SK-N-SH (cell line): ENCODE results near the gene IGHMBP2. TPM values are rescaled to one million over a fixed set of nuclear protein-coding genes. Genes with fewer than 3 reads are reported as not detected.

Source experiments
- CTCF ChIA-PET: fragments of 300-600, 350-600 bp; formaldehyde crosslinking; extraction: SDS; loops from one replicate; lab custom pipeline; 2021; lab: Yijun Ruan, JAX
- POLR2A ChIA-PET: fragments of 350-600 bp; sonication (Branson Sonifier 250); formaldehyde crosslinking; extraction: SDS; loops from one replicate; lab custom pipeline; 2020; ENCODE audit warnings: antibody characterized with exemption, inconsistent platforms; lab: Yijun Ruan, JAX
- DNase-seq: peaks from one replicate; pipeline ENCODE4 v3.0.0; 2012
- H2AFZ ChIP-seq: fragments of 200-600 bp; sonication (generic); 2 replicates; pipeline ENCODE4 v1.8.1; 2016; ENCODE audit warnings: antibody characterized with exemption, mild to moderate bottlenecking, low read depth
- H3F3A ChIP-seq: fragments of 200-600 bp; sonication (generic); replicated peaks from 2 replicates; pipeline ENCODE3; 2016; ENCODE audit warnings: antibody characterized with exemption, mild to moderate bottlenecking; ENCODE audit not compliant: insufficient read depth
- H3K27ac ChIP-seq, 2 experiments: fragments of 200-500 bp in 1 of 2; fragments of 200-600 bp in 1 of 2; sonication (Bioruptor generic) in 1 of 2; sonication (generic), shearing (Covaris generic) in 1 of 2; 2 replicates each; pipeline versions ENCODE4 v1.5.1 to v1.6.1; 2014 to 2016; ENCODE audit warnings: low read depth in 2 of 2, inconsistent platforms in 1 of 2, low read length in 1 of 2, mild to moderate bottlenecking in 1 of 2, mixed read lengths in 1 of 2
- H3K27me3 ChIP-seq: fragments of 200-600 bp; sonication (generic), shearing (Covaris generic); 2 replicates; pipeline ENCODE4 v1.6.1; 2016; ENCODE audit warnings: mixed run types; ENCODE audit not compliant: insufficient read depth
- H3K36me3 ChIP-seq, 2 experiments: fragments of 200-500 bp in 1 of 2; fragments of 200-600 bp in 1 of 2; sonication (Bioruptor generic) in 1 of 2; sonication (generic) in 1 of 2; replicated peaks in 1 of 2; 2 replicates each; pipeline versions ENCODE3 to v1.5.1; 2014 to 2016; ENCODE audit warnings: low read length in 1 of 2, mild to moderate bottlenecking in 1 of 2; ENCODE audit not compliant: insufficient read depth in 2 of 2, control insufficient read depth in 1 of 2
- H3K4me1 ChIP-seq, 2 experiments: fragments of 200-500 bp in 1 of 2; fragments of 200-600 bp in 1 of 2; sonication (Bioruptor generic) in 1 of 2; sonication (generic), shearing (Covaris generic) in 1 of 2; 2 replicates each; pipeline versions ENCODE4 v1.5.1 to v1.6.1; 2014 to 2016; ENCODE audit warnings: low read depth in 1 of 2, low read length in 1 of 2, mixed run types in 1 of 2; ENCODE audit not compliant: insufficient read depth in 2 of 2, control insufficient read depth in 1 of 2
- H3K4me2 ChIP-seq: fragments of 200-600 bp; sonication (generic), shearing (Covaris generic); 2 replicates; pipeline ENCODE4 v1.6.1; 2017; ENCODE audit warnings: mixed run types
- H3K4me3 ChIP-seq, 2 experiments: fragments of 200-500 bp in 1 of 2; fragments of 200-600 bp in 1 of 2; sonication (Bioruptor generic) in 1 of 2; sonication (generic), shearing (Covaris generic) in 1 of 2; 2 replicates each; pipeline versions ENCODE4 v1.5.1 to v1.8.1; 2014 to 2016; ENCODE audit warnings: low read depth in 2 of 2, inconsistent platforms in 1 of 2, low read length in 1 of 2, mild to moderate bottlenecking in 1 of 2, mixed read lengths in 1 of 2, moderate library complexity in 1 of 2
- H3K79me2 ChIP-seq: fragments of 200-600 bp; sonication (generic); 2 replicates; pipeline ENCODE4 v1.8.1; 2017; ENCODE audit warnings: mild to moderate bottlenecking; ENCODE audit not compliant: insufficient read depth
- H3K9ac ChIP-seq: fragments of 200-600 bp; sonication (generic); 2 replicates; pipeline ENCODE4 v1.6.1; 2017; ENCODE audit warnings: mixed run types
- H3K9me2 ChIP-seq: fragments of 200-600 bp; sonication (generic); 2 replicates; pipeline ENCODE4 v1.6.1; 2017; ENCODE audit warnings: mixed run types
- H3K9me3 ChIP-seq: fragments of 200-600 bp; sonication (generic); 2 replicates; pipeline ENCODE4 v1.6.1; 2017; ENCODE audit warnings: mixed run types, mild to moderate bottlenecking, moderate library complexity
- H4K20me1 ChIP-seq: fragments of 200-600 bp; sonication (generic); 2 replicates; pipeline ENCODE4 v1.6.1; 2017; ENCODE audit warnings: mild to moderate bottlenecking, mixed run types; ENCODE audit not compliant: insufficient read depth
- CHD2 ChIP-seq: fragments of 150-350 bp; IDR thresholded peaks from 2 replicates; pipeline ENCODE4 v1.6.1; 2018; ENCODE audit warnings: low read length; ENCODE audit not compliant: partially characterized antibody
- ELF1 ChIP-seq: IDR thresholded peaks from 2 replicates; pipeline ENCODE4 v1.4.0; 2012
- EP300 ChIP-seq, 2 experiments: IDR thresholded peaks; 2 replicates each; pipeline versions ENCODE4 v1.4.0 to v1.6.1; 2012; ENCODE audit warnings: borderline replicate concordance in 1 of 2, low read depth in 1 of 2, low read length in 1 of 2
- FOXJ3 ChIP-seq: sonication (generic); formaldehyde crosslinking; IDR thresholded peaks from 2 replicates; pipeline ENCODE4 v1.5.1; 2020; ENCODE audit warnings: mild to moderate bottlenecking, missing genetic modification reagents
- GABPA ChIP-seq: IDR thresholded peaks from 2 replicates; pipeline ENCODE4 v1.4.0; 2012; ENCODE audit warnings: low read depth, mild to moderate bottlenecking
- GATA2 ChIP-seq: sonication (generic); formaldehyde crosslinking; IDR thresholded peaks from 2 replicates; pipeline ENCODE4 v1.5.0; 2020; ENCODE audit warnings: mild to moderate bottlenecking, missing genetic modification reagents
- JUND ChIP-seq: IDR thresholded peaks from 2 replicates; pipeline ENCODE4 v1.4.0; 2012
- MXI1 ChIP-seq: IDR thresholded peaks from 2 replicates; pipeline ENCODE4 v1.6.1; 2012; ENCODE audit warnings: mild to moderate bottlenecking, low read depth, low read length, improper control_type of control experiment
- RAD21 ChIP-seq: IDR thresholded peaks from 2 replicates; pipeline ENCODE4 v1.6.1; 2012; ENCODE audit warnings: mild to moderate bottlenecking, low read length
- RCOR1 ChIP-seq: fragments of 150-350 bp; IDR thresholded peaks from 2 replicates; pipeline ENCODE4 v1.6.1; 2017; ENCODE audit warnings: antibody characterized with exemption, low read length
- SMC3 ChIP-seq: IDR thresholded peaks from 2 replicates; pipeline ENCODE4 v1.6.1; 2012; ENCODE audit warnings: low read depth, low read length, improper control_type of control experiment
- TAF1 ChIP-seq: IDR thresholded peaks from 2 replicates; pipeline ENCODE4 v1.6.1; 2012; ENCODE audit warnings: low read depth, mild to moderate bottlenecking, low read length, moderate library complexity, borderline replicate concordance
- TCF12 ChIP-seq: IDR thresholded peaks from 2 replicates; pipeline ENCODE4 v1.4.0; 2012
- YY1 ChIP-seq: IDR thresholded peaks from 2 replicates; pipeline ENCODE4 v1.4.0; 2012; ENCODE audit warnings: low read depth, mild to moderate bottlenecking
- ZBTB33 ChIP-seq: IDR thresholded peaks from 2 replicates; pipeline ENCODE4 v1.4.0; 2012; ENCODE audit warnings: low read depth, borderline replicate concordance
- WGBS: methylation state at CpG from one replicate; pipeline ENCODE4 v1.1.6; 2017; ENCODE audit warnings: low lambda C conversion rate; 5-methylcytosine and 5-hydroxymethylcytosine counted together
- polyA plus RNA-seq, 3 experiments: library from polyadenylated mRNA; depleted of rRNA; stranded (reverse); fragments of >200 nt; gene quantifications; 2 replicates each; pipeline ENCODE4 v1.2.3, GENCODE V29; 2012
- TF ChIP-seq, protein P1 (sequence below): fragments of 200-600 bp; sonication (generic); IDR thresholded peaks from 2 replicates; pipeline ENCODE4 v1.6.1; 2017; ENCODE audit warnings: antibody characterized with exemption, mild to moderate bottlenecking, moderate library complexity

Gene IGHMBP2
- polyA plus RNA-seq, 1 of the 3 experiments (the other 2 are of a cell fraction), result 9.0 TPM

- H4K20me1 ChIP-seq, result peaks cover 18% of the 10 kb centered on the region
- peak; percentile 89 for DNase-seq
- ChIA-PET CTCF (interaction anchor here (0.7 to 3.0 kb wide), 48 partner anchors 9 to 795 kb away, joined by 3 to 16 read pairs (median 4); partner anchors contain the start of genes CPT1A, MRGPRF and TPCN2), POLR2A (interaction anchor here (0.7 to 1.4 kb wide), 4 partner anchors 14 to 279 kb away, joined by 3 to 4 read pairs (median 4); partner anchors contain the start of genes IGHMBP2 and MRPL21)
- H3K9me3 ChIP-seq, result no peaks in the 10 kb centered on the region
- peak overlapping the region; percentile 83 to 90 for H3K27ac ChIP-seq
- no peaks in the 10 kb centered on the region for H3K79me2 ChIP-seq
- H3K4me2 ChIP-seq, result peak overlapping the region; percentile 73; the same call in 1 of the 2 replicates
- peak overlapping the region in 1 of 2 experiments; percentile 19; a peak in 1 of 4 replicates for H3K4me3 ChIP-seq
- no peak for TF ChIP-seq YY1
- peak; percentile 68 for TF ChIP-seq CHD2
- no peak for TF ChIP-seq ELF1
- no peak for TF ChIP-seq ZBTB33
- TF ChIP-seq RAD21, result peak; percentile 63
- TF ChIP-seq GATA2 (CRISPR knock-in tag), result peak; percentile 67
- TF ChIP-seq FOXJ3 (CRISPR knock-in tag), result no peak
- TF ChIP-seq RCOR1, result peak; percentile 17; the same call in 1 of the 2 replicates
- peak; percentile 82 for TF ChIP-seq TCF12
- peak in 1 of 2 experiments; percentile 13; a peak in 1 of 4 replicates for TF ChIP-seq EP300 (IDR thresholded peaks at IDR 0.05; ENCODE audit: borderline replicate concordance in 1 of 2, low read depth in 1 of 2, low read length in 1 of 2)
- no peak for TF ChIP-seq TAF1
- TF ChIP-seq, protein P1, sequence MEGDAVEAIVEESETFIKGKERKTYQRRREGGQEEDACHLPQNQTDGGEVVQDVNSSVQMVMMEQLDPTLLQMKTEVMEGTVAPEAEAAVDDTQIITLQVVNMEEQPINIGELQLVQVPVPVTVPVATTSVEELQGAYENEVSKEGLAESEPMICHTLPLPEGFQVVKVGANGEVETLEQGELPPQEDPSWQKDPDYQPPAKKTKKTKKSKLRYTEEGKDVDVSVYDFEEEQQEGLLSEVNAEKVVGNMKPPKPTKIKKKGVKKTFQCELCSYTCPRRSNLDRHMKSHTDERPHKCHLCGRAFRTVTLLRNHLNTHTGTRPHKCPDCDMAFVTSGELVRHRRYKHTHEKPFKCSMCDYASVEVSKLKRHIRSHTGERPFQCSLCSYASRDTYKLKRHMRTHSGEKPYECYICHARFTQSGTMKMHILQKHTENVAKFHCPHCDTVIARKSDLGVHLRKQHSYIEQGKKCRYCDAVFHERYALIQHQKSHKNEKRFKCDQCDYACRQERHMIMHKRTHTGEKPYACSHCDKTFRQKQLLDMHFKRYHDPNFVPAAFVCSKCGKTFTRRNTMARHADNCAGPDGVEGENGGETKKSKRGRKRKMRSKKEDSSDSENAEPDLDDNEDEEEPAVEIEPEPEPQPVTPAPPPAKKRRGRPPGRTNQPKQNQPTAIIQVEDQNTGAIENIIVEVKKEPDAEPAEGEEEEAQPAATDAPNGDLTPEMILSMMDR, result peak; percentile 82
- TF ChIP-seq JUND, result no peak
- TF ChIP-seq SMC3, result peak; percentile 57
- no peak for TF ChIP-seq GABPA
- TF ChIP-seq MXI1, result peak; percentile 85
- H3K4me1 ChIP-seq, result peaks cover 25 to 33% of the 10 kb centered on the region in 2 experiments
- peaks cover 17% of the 10 kb centered on the region for H3F3A ChIP-seq
- H2AFZ ChIP-seq, result no peak overlapping the region
- H3K9ac ChIP-seq, result no peak overlapping the region
- H3K27me3 ChIP-seq, result no peaks in the 10 kb centered on the region
- peaks cover 15 to 20% of the 10 kb centered on the region in 2 experiments for H3K36me3 ChIP-seq
- 27% methylated on average over 17 of the region's 18 CpGs for WGBS
- no peaks in the 10 kb centered on the region for H3K9me2 ChIP-seq
These were observed 13.7 kb upstream of the IGHMBP2 start for GRCh38 chr11:68889948-68890446.
